HepG2 (cell line): ENCODE measurements around the gene PRRT1. TPM values are rescaled to one million over a fixed set of nuclear protein-coding genes. Genes with fewer than 3 reads are reported as not detected.

Source experiments
- ARNT2 ChIP-seq: sonication (generic); formaldehyde crosslinking; IDR thresholded peaks from 2 replicates; pipeline ENCODE4 v1.8.0; 2022; ENCODE audit warnings: mild to moderate bottlenecking, low read depth, missing genetic modification reagents, moderate library complexity
- BORCS8-MEF2B ChIP-seq: sonication (generic); formaldehyde crosslinking; IDR thresholded peaks from 2 replicates; pipeline ENCODE4 v1.8.0; 2022; ENCODE audit warnings: mild to moderate bottlenecking, missing genetic modification reagents
- CREM ChIP-seq, 2 experiments: sonication (generic) in 1 of 2; formaldehyde crosslinking in 1 of 2; IDR thresholded peaks; 2 replicates each; pipeline versions ENCODE4 v1.4.0 to v1.6.1; 2016 to 2020; ENCODE audit warnings: antibody characterized with exemption in 1 of 2, mild to moderate bottlenecking in 1 of 2, missing genetic modification reagents in 1 of 2
- FOXC1 ChIP-seq: sonication (generic); formaldehyde crosslinking; IDR thresholded peaks from 2 replicates; pipeline ENCODE4 v1.8.0; 2022; ENCODE audit warnings: mild to moderate bottlenecking, missing genetic modification reagents, borderline replicate concordance
- HNRNPUL1 ChIP-seq: fragments of 200-400 bp; formaldehyde crosslinking; IDR thresholded peaks from 2 replicates; pipeline ENCODE4 v1.6.1; 2017; ENCODE audit warnings: low read depth, mild to moderate bottlenecking, low read length, moderate library complexity
- IRX3 ChIP-seq: sonication (generic); formaldehyde crosslinking; IDR thresholded peaks from 2 replicates; pipeline ENCODE4 v1.8.1; 2023; ENCODE audit warnings: mild to moderate bottlenecking, low read depth, missing genetic modification reagents, borderline replicate concordance
- PBX3 ChIP-seq: sonication (generic); formaldehyde crosslinking; IDR thresholded peaks from 2 replicates; pipeline ENCODE4 v1.8.1; 2023; ENCODE audit warnings: missing genetic modification reagents, inconsistent platforms, borderline replicate concordance
- PHF5A ChIP-seq: IDR thresholded peaks from one replicate; pipeline ENCODE4 v1.6.1; 2018; ENCODE audit warnings: low read depth, missing genetic modification reagents; ENCODE audit not compliant: unreplicated experiment
- POLR2AphosphoS5 ChIP-seq: IDR thresholded peaks from 2 replicates; pipeline ENCODE4 v1.6.1; 2012; ENCODE audit warnings: low read depth, low read length
- RAD21 ChIP-seq: fragments of 450-650 bp; formaldehyde crosslinking; IDR thresholded peaks from 2 replicates; pipeline ENCODE4 v1.5.0; 2020; ENCODE audit warnings: mild to moderate bottlenecking
- RARG ChIP-seq: sonication (generic); formaldehyde crosslinking; IDR thresholded peaks from 2 replicates; pipeline ENCODE4 v1.4.0; 2020; ENCODE audit warnings: low read depth, mild to moderate bottlenecking, missing genetic modification reagents
- SOX6 ChIP-seq, 2 experiments: fragments of 450-650 bp in 1 of 2; sonication (generic) in 1 of 2; formaldehyde crosslinking in 1 of 2; IDR thresholded peaks; 2 replicates each; pipeline versions ENCODE4 v1.4.0 to v1.6.1; 2017 to 2020; ENCODE audit warnings: antibody characterized with exemption in 1 of 2, mild to moderate bottlenecking in 1 of 2, missing genetic modification reagents in 1 of 2
- TAF1 ChIP-seq: sonication (generic); formaldehyde crosslinking; IDR thresholded peaks from 2 replicates; pipeline ENCODE4 v1.4.0; 2020; ENCODE audit warnings: missing genetic modification reagents
- ZBTB20 ChIP-seq: sonication (generic); formaldehyde crosslinking; IDR thresholded peaks from 2 replicates; pipeline ENCODE4 v1.8.1; 2023; ENCODE audit warnings: missing genetic modification reagents, low read depth, mild to moderate bottlenecking, borderline replicate concordance
- ZBTB7B ChIP-seq: sonication (generic); formaldehyde crosslinking; IDR thresholded peaks from 2 replicates; pipeline ENCODE4 v1.4.0; 2020; ENCODE audit warnings: missing genetic modification reagents
- ZNF263 ChIP-seq: sonication (generic); formaldehyde crosslinking; IDR thresholded peaks from 2 replicates; pipeline ENCODE4 v1.4.0; 2020; ENCODE audit warnings: missing genetic modification reagents
- ZNF431 ChIP-seq: sonication (generic); formaldehyde crosslinking; IDR thresholded peaks from 2 replicates; pipeline ENCODE4 v1.9.0; 2022; ENCODE audit warnings: missing genetic modification reagents, low read depth, mild to moderate bottlenecking, borderline replicate concordance
- ZNF510 ChIP-seq: sonication (generic); formaldehyde crosslinking; IDR thresholded peaks from 2 replicates; pipeline ENCODE4 v1.4.0; 2020; ENCODE audit warnings: low read depth, mild to moderate bottlenecking, missing genetic modification reagents
- ZNF607 ChIP-seq: sonication (generic); formaldehyde crosslinking; IDR thresholded peaks from 2 replicates; pipeline ENCODE4 v1.5.1; 2020; ENCODE audit warnings: missing genetic modification reagents, mild to moderate bottlenecking, borderline replicate concordance
- ZNF891 ChIP-seq: sonication (generic); formaldehyde crosslinking; IDR thresholded peaks from 2 replicates; pipeline ENCODE4 v1.5.0; 2020; ENCODE audit warnings: mild to moderate bottlenecking, missing genetic modification reagents
- polyA plus RNA-seq, 8 experiments: library from polyadenylated mRNA; depleted of rRNA in 3 of 8; stranded (reverse) in 7 of 8; unstranded in 1 of 8; fragments of >200 nt; fragmentation: Illumina TruSeq in 4 of 8; extraction: Trizol in 4 of 8; gene quantifications; 2 replicates each; pipeline versions ENCODE4 v1.2.1 to v1.2.3, GENCODE V29; 2011 to 2016; ENCODE audit warnings: low read depth in 4 of 8, missing spikeins in 1 of 8, mixed read lengths in 1 of 8; ENCODE audit not compliant: insufficient read depth in 1 of 8
- total RNA-seq, 5 experiments: library from RNA; depleted of rRNA; stranded (reverse); fragments of >200 nt; fragmentation: Illumina TruSeq; extraction: Trizol; gene quantifications; 2 replicates each; pipeline ENCODE4 v1.2.3, GENCODE V29; 2016; ENCODE audit warnings: low read depth in 1 of 5
- TF ChIP-seq, protein P1 (sequence below): IDR thresholded peaks from 2 replicates; pipeline ENCODE4 v1.6.1; 2016; ENCODE audit warnings: control low read depth
- TF ChIP-seq, protein P2 (sequence below): sonication (generic); formaldehyde crosslinking; IDR thresholded peaks from 2 replicates; pipeline ENCODE4 v1.5.1; 2020; ENCODE audit warnings: missing genetic modification reagents, mild to moderate bottlenecking, borderline replicate concordance
- TF ChIP-seq, protein P3 (sequence below): sonication (generic); formaldehyde crosslinking; IDR thresholded peaks from 2 replicates; pipeline ENCODE4 v1.4.0; 2020; ENCODE audit warnings: mild to moderate bottlenecking, missing genetic modification reagents, borderline replicate concordance

Gene PRRT1
- total and polyA plus RNA-seq, 2 of the 13 experiments (the other 11 are each of a cell fraction or from before 2014, with no cell fraction given) = 0.64 to 1.4 TPM

- TF ChIP-seq PBX3 (CRISPR knock-in tag) = no peak
- 0 out of 2 replicates have a peak, but pooled peaks have one; percentile 11 for TF ChIP-seq RAD21 (CRISPR knock-in tag)
- 0 out of 2 replicates have a peak, but pooled peaks have one; percentile 46 for TF ChIP-seq ZNF431 (CRISPR knock-in tag)
- no peak for TF ChIP-seq HNRNPUL1
- TF ChIP-seq ZNF263 = 0 out of 2 replicates have a peak, but pooled peaks have one; percentile 14
- peak; percentile 35; the same call in 1 of the 2 replicates for TF ChIP-seq POLR2AphosphoS5
- TF ChIP-seq, protein P1, sequence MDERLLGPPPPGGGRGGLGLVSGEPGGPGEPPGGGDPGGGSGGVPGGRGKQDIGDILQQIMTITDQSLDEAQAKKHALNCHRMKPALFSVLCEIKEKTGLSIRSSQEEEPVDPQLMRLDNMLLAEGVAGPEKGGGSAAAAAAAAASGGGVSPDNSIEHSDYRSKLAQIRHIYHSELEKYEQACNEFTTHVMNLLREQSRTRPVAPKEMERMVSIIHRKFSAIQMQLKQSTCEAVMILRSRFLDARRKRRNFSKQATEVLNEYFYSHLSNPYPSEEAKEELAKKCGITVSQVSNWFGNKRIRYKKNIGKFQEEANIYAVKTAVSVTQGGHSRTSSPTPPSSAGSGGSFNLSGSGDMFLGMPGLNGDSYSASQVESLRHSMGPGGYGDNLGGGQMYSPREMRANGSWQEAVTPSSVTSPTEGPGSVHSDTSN (CRISPR knock-in tag) = no peak
- TF ChIP-seq PHF5A (CRISPR knock-in tag) = peak; percentile 17
- TF ChIP-seq RARG = no peak
- TF ChIP-seq ZNF891 = peak; percentile 18; the same call in 1 of the 2 replicates
- peak; percentile 73; the same call in 1 of the 2 replicates for TF ChIP-seq ZNF607
- peak; percentile 52; the same call in 1 of the 2 replicates for TF ChIP-seq ZBTB20 (CRISPR knock-in tag)
- TF ChIP-seq, protein P2, sequence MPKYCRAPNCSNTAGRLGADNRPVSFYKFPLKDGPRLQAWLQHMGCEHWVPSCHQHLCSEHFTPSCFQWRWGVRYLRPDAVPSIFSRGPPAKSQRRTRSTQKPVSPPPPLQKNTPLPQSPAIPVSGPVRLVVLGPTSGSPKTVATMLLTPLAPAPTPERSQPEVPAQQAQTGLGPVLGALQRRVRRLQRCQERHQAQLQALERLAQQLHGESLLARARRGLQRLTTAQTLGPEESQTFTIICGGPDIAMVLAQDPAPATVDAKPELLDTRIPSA (CRISPR knock-in tag) = no peak
- peak; percentile 63; the same call in 1 of the 2 replicates for TF ChIP-seq BORCS8-MEF2B (CRISPR knock-in tag)
- no peak; the same call in 1 of the 2 replicates for TF ChIP-seq ZBTB7B
- TF ChIP-seq TAF1 = peak; percentile 51; the same call in 1 of the 2 replicates
- no peak for TF ChIP-seq SOX6 (IDR thresholded peaks at IDR 0.05)
- no peak for TF ChIP-seq SOX6 (CRISPR knock-in tag; IDR thresholded peaks at IDR 0.05)
- TF ChIP-seq ARNT2 (CRISPR knock-in tag) = peak; percentile 38
- TF ChIP-seq IRX3 = 0 out of 2 replicates have a peak, but pooled peaks have one; percentile 48
- TF ChIP-seq CREM (IDR thresholded peaks at IDR 0.05) = peak; percentile 63
- no peak for TF ChIP-seq CREM (CRISPR knock-in tag; IDR thresholded peaks at IDR 0.05)
- TF ChIP-seq ZNF510 (CRISPR knock-in tag) = 0 out of 2 replicates have a peak, but pooled peaks have one; percentile 34
- TF ChIP-seq FOXC1 (CRISPR knock-in tag) = peak; percentile 74; the same call in 1 of the 2 replicates
- TF ChIP-seq, protein P3, sequence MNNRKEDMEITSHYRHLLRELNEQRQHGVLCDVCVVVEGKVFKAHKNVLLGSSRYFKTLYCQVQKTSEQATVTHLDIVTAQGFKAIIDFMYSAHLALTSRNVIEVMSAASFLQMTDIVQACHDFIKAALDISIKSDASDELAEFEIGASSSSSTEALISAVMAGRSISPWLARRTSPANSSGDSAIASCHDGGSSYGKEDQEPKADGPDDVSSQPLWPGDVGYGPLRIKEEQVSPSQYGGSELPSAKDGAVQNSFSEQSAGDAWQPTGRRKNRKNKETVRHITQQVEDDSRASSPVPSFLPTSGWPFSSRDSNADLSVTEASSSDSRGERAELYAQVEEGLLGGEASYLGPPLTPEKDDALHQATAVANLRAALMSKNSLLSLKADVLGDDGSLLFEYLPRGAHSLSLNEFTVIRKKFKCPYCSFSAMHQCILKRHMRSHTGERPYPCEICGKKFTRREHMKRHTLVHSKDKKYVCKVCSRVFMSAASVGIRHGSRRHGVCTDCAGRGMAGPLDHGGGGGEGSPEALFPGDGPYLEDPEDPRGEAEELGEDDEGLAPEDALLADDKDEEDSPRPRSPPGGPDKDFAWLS (CRISPR knock-in tag) = 0 out of 2 replicates have a peak, but pooled peaks have one; percentile 28
Measured at GRCh38 chr6:32177183-32177787, 25.5 kb upstream of the PRRT1 start (continued).
